Measurements from ENCODE around the gene FARS2.

Gene FARS2

GRCh38 chr6:5745081-5745480, 483.8 kb downstream of the FARS2 start:
- DNase-seq, result no peak

- DNase-seq, result no peak
Measured at GRCh38 chr6:5746053-5746758, 484.9 kb downstream of the FARS2 start.

GRCh38 chr6:5746759-5747130, 485.4 kb downstream of the FARS2 start:
- no peak for DNase-seq

- no peak for DNase-seq
Measured at GRCh38 chr6:5747379-5747778, 486.1 kb downstream of the FARS2 start.

GRCh38 chr6:5749016-5749650, 487.8 kb downstream of the FARS2 start:
- no peak for DNase-seq

GRCh38 chr6:5749651-5750215, 488.4 kb downstream of the FARS2 start:
- no peak for DNase-seq

GRCh38 chr6:5751525-5752390, 490.4 kb downstream of the FARS2 start:
- no peak for DNase-seq

GRCh38 chr6:5752391-5752680, 491.0 kb downstream of the FARS2 start:
- DNase-seq, result no peak

GRCh38 chr6:5753209-5753608, 491.9 kb downstream of the FARS2 start:
- DNase-seq, result no peak

- DNase-seq, result no peak
Measured at GRCh38 chr6:5754904-5755303, 493.6 kb downstream of the FARS2 start.

GRCh38 chr6:5759571-5759970, 498.3 kb downstream of the FARS2 start:
- no peak for DNase-seq

- no peak for DNase-seq
Measured at GRCh38 chr6:5761370-5761769, 500.1 kb downstream of the FARS2 start.

GRCh38 chr6:5762561-5762968, 501.3 kb downstream of the FARS2 start:
- DNase-seq, result no peak

GRCh38 chr6:5763407-5763806, 502.1 kb downstream of the FARS2 start:
- DNase-seq, result no peak

GRCh38 chr6:5763871-5764270, 502.6 kb downstream of the FARS2 start:
- DNase-seq, result no peak

GRCh38 chr6:5764401-5764955, 503.2 kb downstream of the FARS2 start:
- DNase-seq, result no peak

- DNase-seq, result no peak
Measured at GRCh38 chr6:5765141-5765760, 503.9 kb downstream of the FARS2 start.

- DNase-seq, result no peak
Measured at GRCh38 chr6:5766260-5766659, 504.9 kb downstream of the FARS2 start.

GRCh38 chr6:5767471-5767870, 506.2 kb downstream of the FARS2 start:
- no peak for DNase-seq

GRCh38 chr6:5771211-5771610, 509.9 kb downstream of the FARS2 start:
- DNase-seq, result no peak

GRCh38 chr6:5771759-5772390, 510.6 kb downstream of the FARS2 start:
- no peak for DNase-seq

GRCh38 chr6:5772408-5773120, 511.3 kb downstream of the FARS2 start:
- DNase-seq, result no peak
